Right lobe of liver (tissue), 4 donors: Measurements from ENCODE around the gene SFN.

Experiments
- CTCF ChIP-seq, 4 donors: fragments of 200-600 bp in 3 of 4; fragments of 450-650 bp in 1 of 4; IDR thresholded peaks; one replicate each; pipeline versions ENCODE4 v1.5.1 to v1.8.0; 2016 to 2022; ENCODE audit warnings: antibody characterized with exemption in 4 of 4, mild to moderate bottlenecking in 2 of 4
- POLR2A ChIP-seq: fragments of 450-650 bp; IDR thresholded peaks from one replicate; pipeline ENCODE4 v1.6.1; 2017; ENCODE audit warnings: antibody characterized with exemption, mild to moderate bottlenecking
- donor health status: DM: no; HTN: no; CAD: no.
- donor health status: DM: no; HTN: no; CAD: no.
- donor health status: DM: no; HTN: yes; CAD: no.

DNA sequence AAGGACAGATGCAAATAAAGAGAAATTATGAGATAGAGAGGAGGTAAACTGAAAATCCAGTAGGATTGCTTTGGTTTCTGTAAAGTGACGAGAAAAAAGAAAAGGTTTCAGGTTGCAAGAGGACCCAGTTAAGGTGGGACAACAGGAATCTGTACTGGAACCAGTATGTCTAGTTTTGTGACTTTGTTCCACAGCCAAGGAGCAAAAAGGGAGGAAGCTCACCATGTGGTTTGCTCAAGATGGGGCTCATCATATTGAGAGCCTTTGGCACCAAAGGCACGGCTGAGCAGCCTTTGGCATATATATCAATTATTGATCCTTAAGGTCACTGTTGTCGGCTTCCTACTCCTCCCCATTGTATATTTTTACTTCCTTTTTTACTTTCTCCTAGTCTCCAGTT lies 38.2 kb upstream of the SFN start:
- TF ChIP-seq CTCF (IDR thresholded peaks at IDR 0.05) (no peak), POLR2A (no peak)
